Measurements from ENCODE around the gene CSTF3. TPM values are rescaled to one million over a fixed set of nuclear protein-coding genes. Genes with fewer than 3 reads are reported as not detected.

The CSTF3 gene
- polyA plus RNA-seq, 2 donors: 14.8 to 30.4 TPM

- whole genome bisulfite sequencing, 2 donors: 0% methylated on average over 80 to 84 of the region's 84 CpGs
- peak within 1 kb of the TSS; percentile 89 to 99 for H3K4me3 ChIP-seq (ENCODE audit: low read depth in 1 of 2, low read length in 2 of 2)
- peak within 1 kb of the TSS; percentile 98 to 100 for H3K27ac ChIP-seq (ENCODE audit: low read depth in 2 of 2, low read length in 1 of 2)
- no peaks in the 10 kb centered on the region for H3K9me3 ChIP-seq (ENCODE audit: control insufficient read depth in 2 of 2, insufficient read depth in 1 of 2, low read depth in 1 of 2, low read length in 1 of 2)
- peaks cover 0 to 3% of the 10 kb centered on the region in 2 donors for H3K36me3 ChIP-seq (ENCODE audit: control insufficient read depth in 2 of 2, insufficient read depth in 2 of 2, low read length in 1 of 2)
- no peaks in the 10 kb centered on the region for H3K27me3 ChIP-seq (ENCODE audit: control insufficient read depth in 1 of 2, insufficient read depth in 2 of 2, low read length in 2 of 2)
- H3K4me1 ChIP-seq (ENCODE audit: control insufficient read depth in 2 of 2, insufficient read depth in 2 of 2, low read length in 1 of 2): no peaks in the 10 kb centered on the region
Observed at GRCh38 chr11:33039274-33040032, 121.8 kb downstream of the CSTF3 start, which contains the start of gene TCP11L1. TSS of gene TCP11L1 (plus strand) at chr11:33039572. CDS start at chr11:33043774, 4,202 bp downstream.

DNA sequence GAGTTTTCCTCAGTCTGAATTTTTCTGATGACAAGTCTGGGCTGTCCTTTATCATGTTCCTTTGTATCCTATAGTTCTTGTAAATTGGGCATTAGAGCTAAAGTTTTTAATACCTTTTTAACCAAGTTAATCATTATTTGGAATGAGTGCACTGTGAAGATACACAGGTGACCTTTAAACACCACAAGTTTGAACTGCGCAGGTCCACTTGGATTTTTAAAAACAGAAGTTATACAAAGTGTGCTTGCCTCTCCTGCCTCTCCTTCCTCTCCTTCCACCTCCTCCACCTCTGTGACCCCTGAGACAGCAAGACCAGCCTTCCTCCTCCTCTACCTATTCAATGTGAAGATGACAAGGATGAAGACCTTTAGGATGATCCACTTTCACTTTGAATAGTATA lies 126.3 kb downstream of the CSTF3 start:
- H3K36me3 ChIP-seq (ENCODE audit: control insufficient read depth in 2 of 2, insufficient read depth in 2 of 2, low read length in 1 of 2): no peaks in the 10 kb centered on the region
- H3K27me3 ChIP-seq (ENCODE audit: control insufficient read depth in 1 of 2, insufficient read depth in 2 of 2, low read length in 2 of 2): no peaks in the 10 kb centered on the region
- no peaks in the 10 kb centered on the region for H3K9me3 ChIP-seq (ENCODE audit: control insufficient read depth in 2 of 2, insufficient read depth in 1 of 2, low read depth in 1 of 2, low read length in 1 of 2)
- H3K4me3 ChIP-seq (ENCODE audit: low read depth in 1 of 2, low read length in 2 of 2): no peak overlapping the region
- WGBS, 2 donors: 84 to 95% methylated on average over 1 of the region's 1 CpG
- H3K4me1 ChIP-seq (ENCODE audit: control insufficient read depth in 2 of 2, insufficient read depth in 2 of 2, low read length in 1 of 2): no peaks in the 10 kb centered on the region
- H3K27ac ChIP-seq (ENCODE audit: low read depth in 2 of 2, low read length in 1 of 2): no peak overlapping the region

Other genes with a start within 250 kb of the CSTF3 start
- gene DEPDC7, start 145.6 kb downstream of the CSTF3 start, polyA plus RNA-seq: 1 to 10 TPM; 3.2 to 5.6 TPM
- gene TCP11L1, start 121.9 kb downstream of the CSTF3 start, polyA plus RNA-seq: 1 to 10 TPM; 2.4 to 3.3 TPM
- 10 to 100 TPM in 1 of 2 donors, 1 to 10 TPM in 1; 8.8 to 13.8 TPM for gene HIPK3, start 95.9 kb upstream of the CSTF3 start, polyA plus RNA-seq
- gene KIAA1549L, start 214.6 kb upstream of the CSTF3 start, polyA plus RNA-seq: under 1 TPM; 0.35 TPM

Measured in esophagus (tissue), 2 donors.